Thyroid gland (tissue), 4 donors: ENCODE data around the gene CARS1. TPM values are rescaled to one million over a fixed set of nuclear protein-coding genes. Genes with fewer than 3 reads are reported as not detected.

Source experiments
- DNase-seq, 2 donors: peaks; one replicate each; pipeline ENCODE4 v3.0.0-alpha.2; 2019
- H3K27ac ChIP-seq, 3 donors: fragments of 200-600 bp; sonication (generic); 1 replicate in 2 of 3; 2 replicates in 1 of 3; pipeline ENCODE4 v1.5.1; 2016 to 2019; ENCODE audit warnings: mild to moderate bottlenecking in 1 of 3, moderate library complexity in 1 of 3
- H3K27me3 ChIP-seq: fragments of 200-600 bp; sonication (generic); one replicate; pipeline ENCODE4 v1.5.1; 2019
- H3K36me3 ChIP-seq, 2 donors: fragments of 200-600 bp; sonication (generic); one replicate each; pipeline ENCODE4 v1.5.1; 2016 to 2019
- H3K4me1 ChIP-seq, 2 donors: fragments of 200-600 bp; sonication (generic); one replicate each; pipeline ENCODE4 v1.5.1; 2017 to 2019
- H3K4me3 ChIP-seq, 3 donors: fragments of 200-600 bp; sonication (generic); replicated peaks in 1 of 3; 1 replicate in 2 of 3; 2 replicates in 1 of 3; pipeline ENCODE4 v1.5.1; 2016; ENCODE audit warnings: mild to moderate bottlenecking in 1 of 3
- H3K9me3 ChIP-seq: fragments of 200-600 bp; sonication (generic); one replicate; pipeline ENCODE4 v1.5.1; 2017
- POLR2A ChIP-seq, 2 donors: fragments of 450-650 bp; IDR thresholded peaks; one replicate each; pipeline ENCODE4 v1.6.1; 2017; ENCODE audit warnings: antibody characterized with exemption in 2 of 2, mild to moderate bottlenecking in 2 of 2, moderate library complexity in 1 of 2
- WGBS, 2 donors: methylation state at CpG; one replicate each; pipeline ENCODE4 v1.1.5; 2017; 5-methylcytosine and 5-hydroxymethylcytosine counted together
- intact Hi-C: fragments of 100-400 bp; cut with DNase I; formaldehyde crosslinking; loops from one replicate; pipeline ENCODE4 v1.15.1; 2023
- total RNA-seq, 4 donors: library from RNA; depleted of rRNA; stranded (reverse); fragments of >200 nt; gene quantifications; one replicate each; pipeline ENCODE4 v1.2.3, GENCODE V29; 2016
- TF ChIP-seq, protein P1 (sequence below), 6 experiments: fragments of 200-600 bp in 3 of 6; fragments of 450-650 bp in 3 of 6; sonication (generic) in 3 of 6; IDR thresholded peaks; one replicate each; pipeline ENCODE4 v1.5.1; 2016 to 2019; ENCODE audit warnings: antibody characterized with exemption in 6 of 6, mild to moderate bottlenecking in 2 of 6, inconsistent platforms in 1 of 6, moderate library complexity in 1 of 6

CARS1 gene
- total RNA-seq, 4 donors from 2014 or later, result 36.7 to 56.2 (median 50.1) TPM

DNA sequence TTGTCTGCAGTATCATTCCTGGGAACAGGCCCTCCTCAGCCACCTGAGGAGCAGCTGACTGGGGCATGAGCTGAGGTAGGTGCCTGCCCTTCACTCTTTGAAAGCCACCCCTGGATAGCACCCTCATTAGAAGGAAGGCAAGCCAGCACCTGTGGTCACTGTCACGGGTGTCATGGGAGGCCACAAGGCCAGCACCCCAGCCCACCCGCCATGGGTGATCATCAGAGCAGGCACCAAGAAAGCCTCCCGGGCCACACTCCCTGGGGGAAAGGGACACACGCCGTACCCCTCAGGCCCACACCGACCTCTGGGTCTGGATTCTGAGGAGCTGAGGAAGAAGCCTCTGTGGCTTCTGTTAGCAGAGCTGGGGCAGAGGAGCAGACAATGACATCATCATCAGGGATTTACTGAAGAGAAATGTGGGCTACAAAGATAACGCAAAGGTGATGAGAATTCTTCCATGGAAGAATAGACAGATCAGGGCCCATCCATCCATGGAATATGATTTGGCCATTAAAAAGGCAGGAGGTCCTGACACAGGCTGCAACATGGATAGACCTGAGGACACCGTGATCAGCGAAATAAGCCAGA lies 48.4 kb downstream of the CARS1 start:
- Histone ChIP-seq H3K27ac (no peak overlapping the region), H3K27me3 (no peaks in the 10 kb centered on the region), H3K36me3 (peaks cover 26 to 32% of the 10 kb centered on the region in 2 donors), H3K9me3 (no peaks in the 10 kb centered on the region), H3K4me3 (no peak overlapping the region), H3K4me1 (peaks cover 21 to 31% of the 10 kb centered on the region in 2 donors)
- DNase-seq, result no peak
- intact Hi-C loops, result no loop called here
- WGBS, 2 donors, result 93 to 95% methylated on average over 8 of the region's 9 CpGs
- TF ChIP-seq POLR2A (IDR thresholded peaks at IDR 0.05), result no peak
- TF ChIP-seq, protein P1, sequence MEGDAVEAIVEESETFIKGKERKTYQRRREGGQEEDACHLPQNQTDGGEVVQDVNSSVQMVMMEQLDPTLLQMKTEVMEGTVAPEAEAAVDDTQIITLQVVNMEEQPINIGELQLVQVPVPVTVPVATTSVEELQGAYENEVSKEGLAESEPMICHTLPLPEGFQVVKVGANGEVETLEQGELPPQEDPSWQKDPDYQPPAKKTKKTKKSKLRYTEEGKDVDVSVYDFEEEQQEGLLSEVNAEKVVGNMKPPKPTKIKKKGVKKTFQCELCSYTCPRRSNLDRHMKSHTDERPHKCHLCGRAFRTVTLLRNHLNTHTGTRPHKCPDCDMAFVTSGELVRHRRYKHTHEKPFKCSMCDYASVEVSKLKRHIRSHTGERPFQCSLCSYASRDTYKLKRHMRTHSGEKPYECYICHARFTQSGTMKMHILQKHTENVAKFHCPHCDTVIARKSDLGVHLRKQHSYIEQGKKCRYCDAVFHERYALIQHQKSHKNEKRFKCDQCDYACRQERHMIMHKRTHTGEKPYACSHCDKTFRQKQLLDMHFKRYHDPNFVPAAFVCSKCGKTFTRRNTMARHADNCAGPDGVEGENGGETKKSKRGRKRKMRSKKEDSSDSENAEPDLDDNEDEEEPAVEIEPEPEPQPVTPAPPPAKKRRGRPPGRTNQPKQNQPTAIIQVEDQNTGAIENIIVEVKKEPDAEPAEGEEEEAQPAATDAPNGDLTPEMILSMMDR (IDR thresholded peaks at IDR 0.05), result no peak

DNA sequence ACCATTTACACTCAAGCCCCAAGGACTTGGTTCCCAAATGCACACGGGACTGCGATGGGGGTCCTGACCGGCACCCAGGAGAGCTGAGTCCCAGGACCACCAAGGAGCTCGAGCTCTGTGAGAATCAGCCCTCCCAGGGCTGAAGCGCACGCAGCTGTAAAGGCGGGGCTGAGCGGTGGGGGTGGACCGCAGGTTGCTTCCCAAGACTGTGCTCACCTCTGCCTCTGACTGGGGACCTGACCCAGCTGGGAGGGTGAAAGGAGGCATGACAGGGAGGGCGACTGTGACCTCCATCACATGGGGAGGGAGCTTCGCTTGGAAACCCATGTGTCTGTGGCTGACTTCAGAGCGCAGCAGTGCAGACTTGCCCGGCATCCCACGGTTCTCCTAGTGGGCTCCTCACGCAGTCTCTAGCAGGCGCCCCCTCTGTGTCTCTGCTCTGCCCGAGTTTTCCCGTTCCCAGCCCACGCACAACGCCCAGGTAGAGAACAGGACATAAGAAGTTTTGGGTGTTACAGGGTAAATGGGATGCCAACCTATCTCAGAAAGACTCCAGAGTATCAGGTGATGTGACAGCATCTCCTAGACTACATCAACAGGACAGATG lies 49.7 kb downstream of the CARS1 start:
- no peaks in the 10 kb centered on the region for H3K27me3 ChIP-seq
- intact Hi-C loops, result no loop called here
- H3K9me3 ChIP-seq, result no peaks in the 10 kb centered on the region
- TF ChIP-seq POLR2A (IDR thresholded peaks at IDR 0.05), result no peak
- TF ChIP-seq, protein P1 (IDR thresholded peaks at IDR 0.05), result no peak
- no peak for DNase-seq
- H3K4me1 ChIP-seq, result peaks cover 21 to 43% of the 10 kb centered on the region in 2 donors
- H3K36me3 ChIP-seq, result peaks cover 29 to 33% of the 10 kb centered on the region in 2 donors
- H3K27ac ChIP-seq, result peak overlapping the region; percentile 74 to 94 (median 83)
- no peak overlapping the region for H3K4me3 ChIP-seq
- WGBS, 2 donors, result 87% methylated on average over 19 to 20 of the region's 20 CpGs

DNA sequence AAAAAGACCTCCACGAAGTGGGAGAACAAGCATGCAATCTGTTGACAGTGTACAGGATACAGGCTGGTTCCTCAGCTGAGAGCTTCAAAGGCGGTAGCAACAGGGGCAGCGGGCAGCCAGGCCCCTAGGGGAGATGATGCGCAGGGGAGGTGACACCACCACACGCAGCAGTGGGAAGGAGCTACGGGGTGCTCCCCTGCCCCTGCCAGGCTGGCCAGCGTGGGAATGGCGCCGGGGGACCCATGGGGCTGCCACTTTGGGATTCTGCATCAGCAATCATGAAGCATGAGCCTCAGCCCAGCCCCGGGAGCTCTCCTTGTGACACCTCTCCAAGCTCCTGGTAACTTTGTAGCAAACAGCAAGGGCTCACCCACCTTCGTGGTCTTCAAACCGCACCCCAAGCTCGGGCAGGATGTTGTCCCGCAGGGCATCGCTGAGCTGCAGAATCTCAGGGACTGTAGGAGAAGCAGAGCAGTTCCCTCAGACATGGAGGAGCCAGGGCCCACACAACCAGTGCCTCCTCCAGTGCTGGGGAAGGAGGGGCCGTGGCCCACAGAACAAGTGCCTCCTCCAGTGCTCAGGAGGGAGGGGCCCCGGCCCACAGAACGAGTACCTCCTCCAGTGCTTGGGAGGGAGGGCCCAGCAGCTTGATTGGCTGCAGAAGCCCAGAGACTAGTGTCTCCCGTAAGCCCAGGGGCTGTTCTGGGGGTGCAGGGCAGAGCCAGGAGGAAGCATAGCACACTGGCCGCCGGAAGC lies 50.5 kb downstream of the CARS1 start:
- 39 to 53% methylated on average over 16 to 20 of the region's 21 CpGs for WGBS, 2 donors
- intact Hi-C loops, result no loop called here
- Histone ChIP-seq H3K9me3 (no peaks in the 10 kb centered on the region), H3K36me3 (peaks cover 23 to 25% of the 10 kb centered on the region in 2 donors), H3K27me3 (no peaks in the 10 kb centered on the region), H3K4me3 (peak overlapping the region in 1 of 3 donors; percentile 8), H3K4me1 (peaks cover 28 to 52% of the 10 kb centered on the region in 2 donors), H3K27ac (peak overlapping the region; percentile 83 to 94 (median 92))
- TF ChIP-seq POLR2A (IDR thresholded peaks at IDR 0.05), result peak in 1 of 2 donors; percentile 72
- TF ChIP-seq, protein P1 (IDR thresholded peaks at IDR 0.05), result no peak
- peak; percentile 97 for DNase-seq

DNA sequence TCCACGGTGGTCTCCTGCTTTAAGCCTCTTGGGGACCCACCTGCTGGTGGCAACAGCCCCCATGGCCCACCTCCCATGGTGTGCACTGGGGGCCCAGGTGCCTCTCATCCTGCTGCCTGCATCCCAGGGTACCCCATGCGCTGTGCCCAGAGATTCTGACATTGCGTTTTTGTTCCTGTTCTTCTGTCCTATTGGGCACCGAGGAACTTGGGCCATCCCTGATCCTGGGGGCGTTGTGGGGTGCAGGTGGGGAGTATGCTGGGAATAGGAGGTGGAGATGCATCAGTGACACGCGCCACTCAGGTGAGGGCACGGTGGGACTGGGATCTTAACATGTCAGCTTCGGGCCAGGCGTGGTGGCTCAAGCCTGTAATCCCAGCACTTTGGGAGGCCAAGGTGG lies 52.7 kb downstream of the CARS1 start:
- WGBS, 2 donors, result 94 to 96% methylated on average over 10 of the region's 10 CpGs
- TF ChIP-seq, protein P1 (IDR thresholded peaks at IDR 0.05), result no peak
- TF ChIP-seq POLR2A (IDR thresholded peaks at IDR 0.05), result no peak
- H3K4me1 ChIP-seq, result peaks cover 46 to 70% of the 10 kb centered on the region in 2 donors
- peak overlapping the region; percentile 83 to 94 (median 92) for H3K27ac ChIP-seq
- no peak for DNase-seq
- H3K27me3 ChIP-seq, result no peaks in the 10 kb centered on the region
- no peak overlapping the region for H3K4me3 ChIP-seq
- peaks cover 8 to 10% of the 10 kb centered on the region in 2 donors for H3K36me3 ChIP-seq
- H3K9me3 ChIP-seq, result no peaks in the 10 kb centered on the region
- intact Hi-C loops, result no loop called here
